Smooth muscle cell (in vitro differentiated cells): ENCODE data around the gene TTPAL. TPM values are rescaled to one million over a fixed set of nuclear protein-coding genes. Genes with fewer than 3 reads are reported as not detected.
A peak's percentile ranks its signal among the peaks of the same experiment; 100 is the strongest.

ENCODE experiments used
- DNase-seq: peaks from one replicate; lab custom pipeline; 2025; ENCODE audit not compliant: unreplicated experiment; lab: John Stamatoyannopoulos, UW
- H2AFZ ChIP-seq: fragments of 200-600 bp; sonication (generic); 2 replicates; pipeline ENCODE4 v1.6.0; 2016; ENCODE audit warnings: antibody characterized with exemption, low read depth, mild to moderate bottlenecking
- H3F3A ChIP-seq: fragments of 200-600 bp; sonication (generic); 2 replicates; pipeline ENCODE4 v1.6.0; 2017; ENCODE audit warnings: antibody characterized with exemption, low read depth
- H3K27ac ChIP-seq: fragments of 200-600 bp; sonication (generic); 2 replicates; pipeline ENCODE4 v1.5.1; 2016; ENCODE audit warnings: low read depth, mild to moderate bottlenecking
- H3K27me3 ChIP-seq: fragments of 200-600 bp; sonication (generic); 2 replicates; pipeline ENCODE4 v1.6.1; 2016; ENCODE audit warnings: low read depth, mild to moderate bottlenecking
- H3K36me3 ChIP-seq: fragments of 200-600 bp; sonication (generic); 2 replicates; pipeline ENCODE4 v1.5.1; 2016; ENCODE audit warnings: low read depth
- H3K4me1 ChIP-seq: fragments of 200-600 bp; sonication (generic); 2 replicates; pipeline ENCODE4 v1.5.1; 2016; ENCODE audit warnings: low read depth
- H3K4me2 ChIP-seq: fragments of 200-600 bp; sonication (generic); 2 replicates; pipeline ENCODE4 v1.6.0; 2016; ENCODE audit warnings: mild to moderate bottlenecking
- H3K4me3 ChIP-seq: fragments of 200-600 bp; sonication (generic); 2 replicates; pipeline ENCODE4 v1.5.1; 2016; ENCODE audit warnings: mild to moderate bottlenecking
- H3K79me2 ChIP-seq: fragments of 200-600 bp; sonication (generic); 2 replicates; pipeline ENCODE4 v1.6.0; 2016; ENCODE audit warnings: low read depth, mild to moderate bottlenecking
- H3K9ac ChIP-seq: fragments of 200-600 bp; sonication (generic); 2 replicates; pipeline ENCODE4 v1.6.0; 2016; ENCODE audit warnings: low read depth
- H3K9me3 ChIP-seq: fragments of 200-600 bp; sonication (generic); replicated peaks from 2 replicates; pipeline ENCODE4 v1.5.1; 2016; ENCODE audit warnings: low read depth
- H4K20me1 ChIP-seq: fragments of 200-600 bp; sonication (generic); 2 replicates; pipeline ENCODE4 v1.6.0; 2016; ENCODE audit warnings: low read depth
- CTCF ChIP-seq: fragments of 200-600 bp; sonication (generic); IDR thresholded peaks from 2 replicates; pipeline ENCODE4 v1.5.1; 2017; ENCODE audit warnings: borderline replicate concordance, mild to moderate bottlenecking, antibody characterized with exemption; ENCODE audit not compliant: insufficient read depth, poor library complexity, severe bottlenecking
- WGBS: methylation state at CpG from one replicate; pipeline ENCODE4 v1.1.7; 2016; ENCODE audit warnings: low lambda C conversion rate; 5-methylcytosine and 5-hydroxymethylcytosine counted together
- polyA plus RNA-seq: library from polyadenylated mRNA; unstranded; fragments of >200 nt; fragmentation: Nextera tagmentation; extraction: Ambion mirVana; gene quantifications from 2 replicates; pipeline ENCODE4 v1.2.1, GENCODE V29; 2016
- total RNA-seq: library from RNA; depleted of rRNA; stranded (reverse); fragments of >200 nt; gene quantifications from 2 replicates; pipeline ENCODE4 v1.2.3, GENCODE V29; 2014

TTPAL gene
- total and polyA plus RNA-seq, 2 experiments from 2014 or later, result 5.6 to 5.8 TPM

GRCh38 chr20:44536175-44536574 is 60.5 kb downstream of the TTPAL start:
- WGBS, result 97% methylated on average over 3 of the region's 3 CpGs
- no peak for TF ChIP-seq CTCF
- Histone ChIP-seq H3K4me1 (no peaks in the 10 kb centered on the region), H3K79me2 (peaks cover 64% of the 10 kb centered on the region), H3K9ac (no peak overlapping the region), H3K27ac (no peak overlapping the region), H3K4me2 (no peak overlapping the region), H3K9me3 (no peaks in the 10 kb centered on the region), H4K20me1 (no peaks in the 10 kb centered on the region), H3K36me3 (no peaks in the 10 kb centered on the region), H3K4me3 (no peak overlapping the region), H3K27me3 (no peaks in the 10 kb centered on the region), H3F3A (no peaks in the 10 kb centered on the region), H2AFZ (no peak overlapping the region)
- DNase-seq, result no peak

GRCh38 chr20:44537993-44538392 is 62.3 kb downstream of the TTPAL start:
- H3K36me3 ChIP-seq, result no peaks in the 10 kb centered on the region
- 87% methylated on average over 1 of the region's 1 CpG for WGBS
- H3K9me3 ChIP-seq, result no peaks in the 10 kb centered on the region
- H3K79me2 ChIP-seq, result peaks cover 73% of the 10 kb centered on the region
- H3K4me2 ChIP-seq, result no peak overlapping the region
- H3K4me1 ChIP-seq, result no peaks in the 10 kb centered on the region
- H3K9ac ChIP-seq, result no peak overlapping the region
- DNase-seq, result no peak
- H2AFZ ChIP-seq, result no peak overlapping the region
- no peak overlapping the region for H3K4me3 ChIP-seq
- H3K27ac ChIP-seq, result no peak overlapping the region
- no peaks in the 10 kb centered on the region for H3K27me3 ChIP-seq
- TF ChIP-seq CTCF, result no peak
- H3F3A ChIP-seq, result no peaks in the 10 kb centered on the region
- H4K20me1 ChIP-seq, result no peaks in the 10 kb centered on the region

GRCh38 chr20:44540834-44541233 is 65.2 kb downstream of the TTPAL start:
- Histone ChIP-seq H3K4me1 (no peaks in the 10 kb centered on the region), H3F3A (no peaks in the 10 kb centered on the region), H4K20me1 (no peaks in the 10 kb centered on the region), H3K27me3 (no peaks in the 10 kb centered on the region), H3K36me3 (no peaks in the 10 kb centered on the region), H2AFZ (no peak overlapping the region), H3K27ac (peak overlapping the region; percentile 68), H3K4me2 (peak overlapping the region; percentile 47), H3K9me3 (no peaks in the 10 kb centered on the region), H3K79me2 (peaks cover 71% of the 10 kb centered on the region), H3K9ac (no peak overlapping the region), H3K4me3 (no peak overlapping the region)
- no peak for DNase-seq
- no peak for TF ChIP-seq CTCF
- 23% methylated on average over 6 of the region's 6 CpGs for WGBS

- TF ChIP-seq CTCF, result no peak
- 62% methylated on average over 4 of the region's 4 CpGs for WGBS
- H3K79me2 ChIP-seq, result peaks cover 67% of the 10 kb centered on the region
- no peaks in the 10 kb centered on the region for H4K20me1 ChIP-seq
- H3K4me2 ChIP-seq, result no peak overlapping the region
- H3K27ac ChIP-seq, result peak overlapping the region; percentile 56
- DNase-seq, result no peak
- H3K36me3 ChIP-seq, result no peaks in the 10 kb centered on the region
- no peak overlapping the region for H3K4me3 ChIP-seq
- no peaks in the 10 kb centered on the region for H3K9me3 ChIP-seq
- H3F3A ChIP-seq, result no peaks in the 10 kb centered on the region
- no peaks in the 10 kb centered on the region for H3K27me3 ChIP-seq
- no peak overlapping the region for H3K9ac ChIP-seq
- peak overlapping the region; percentile 2 for H2AFZ ChIP-seq
- H3K4me1 ChIP-seq, result no peaks in the 10 kb centered on the region
These were observed 66.3 kb downstream of the TTPAL start for GRCh38 chr20:44541992-44542391.
